GM10248 (cell line): ENCODE measurements around the gene KCNG2.

Experiments used
- CTCF ChIA-PET: fragments of 300-600 bp; sonication (Branson Sonifier 250); formaldehyde crosslinking; extraction: SDS; loops from one replicate; lab custom pipeline; 2021; ENCODE audit warnings: antibody characterized with exemption; lab: Yijun Ruan, JAX
- POLR2A ChIA-PET: fragments of 350-650 bp; sonication (Branson Sonifier 250); formaldehyde crosslinking; extraction: SDS; loops from one replicate; lab custom pipeline; 2020; ENCODE audit warnings: antibody characterized with exemption; lab: Yijun Ruan, JAX
- DNase-seq: peaks from one replicate; pipeline ENCODE4 v3.0.0; 2012; ENCODE audit errors: extremely low spot score
- CTCF ChIP-seq: IDR thresholded peaks from 2 replicates; pipeline ENCODE4 v1.5.1; 2012; ENCODE audit warnings: mild to moderate bottlenecking, low read depth; ENCODE audit errors: extremely low read depth, missing control alignments, control extremely low read depth

The KCNG2 gene

GRCh38 chr18:79926715-79927606, 129.2 kb downstream of the KCNG2 start:
- TF ChIP-seq CTCF: no peak
- POLR2A ChIA-PET: no interaction called here
- DNase-seq: no peak
- CTCF ChIA-PET: interaction anchor here (0.9 kb wide), 1 partner anchor 16 kb away, joined by 3 read pairs; no protein-coding TSS in a partner anchor

GRCh38 chr18:79927607-79928562, 130.1 kb downstream of the KCNG2 start:
- no peak for DNase-seq
- ChIA-PET POLR2A (no interaction called here), CTCF (interaction anchor here (0.9 to 1.2 kb wide), 2 partner anchors 10 to 23 kb away, joined by 3 to 4 read pairs; no protein-coding TSS in a partner anchor)
- no peak for TF ChIP-seq CTCF

- DNase-seq: no peak
- ChIA-PET POLR2A (no interaction called here), CTCF (interaction anchor here (0.9 to 1.2 kb wide), 2 partner anchors 9 to 24 kb away, joined by 3 to 4 read pairs; no protein-coding TSS in a partner anchor)
- TF ChIP-seq CTCF: no peak
Measured at GRCh38 chr18:79928563-79928960, 130.8 kb downstream of the KCNG2 start.

- CTCF ChIA-PET: interaction anchor here (1.1 kb wide), 1 partner anchor 11 kb away, joined by 4 read pairs; no protein-coding TSS in a partner anchor
- no peak for DNase-seq
- POLR2A ChIA-PET: no interaction called here
- TF ChIP-seq CTCF: no peak
Measured at GRCh38 chr18:79930020-79930642, 132.4 kb downstream of the KCNG2 start.

- POLR2A ChIA-PET: no interaction called here
- CTCF ChIA-PET: no interaction called here
- no peak for DNase-seq
- no peak for TF ChIP-seq CTCF
Measured at GRCh38 chr18:79931475-79931874, 133.7 kb downstream of the KCNG2 start.

- ChIA-PET POLR2A (no interaction called here), CTCF (no interaction called here)
- no peak for TF ChIP-seq CTCF
- no peak for DNase-seq
Measured at GRCh38 chr18:79932907-79933306, 135.2 kb downstream of the KCNG2 start.
